ENCODE measurements around the gene CDK6.

The CDK6 gene

DNA sequence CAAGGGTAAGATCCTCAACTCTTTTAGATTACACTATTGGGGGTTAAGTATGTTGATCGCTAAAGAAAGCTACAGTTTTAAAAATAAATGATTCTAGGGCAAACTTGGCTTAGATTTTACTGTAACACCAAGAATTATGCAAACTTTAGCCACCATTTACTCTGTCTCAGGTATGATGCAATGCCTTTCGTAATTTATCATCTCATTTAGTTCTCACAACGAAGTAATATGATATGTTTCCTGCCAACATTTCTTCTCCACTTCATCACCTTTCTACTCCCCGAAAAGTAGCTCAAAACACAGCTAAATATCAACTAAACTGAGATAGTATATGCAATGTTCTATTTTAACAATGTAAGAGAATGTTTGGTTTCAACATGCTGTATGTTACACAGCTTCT lies 267.2 kb downstream of the CDK6 start:
- no peak for DNase-seq

GRCh38 chr7:92567460-92567859 lies 268.9 kb downstream of the CDK6 start:
- no peak for DNase-seq

DNA sequence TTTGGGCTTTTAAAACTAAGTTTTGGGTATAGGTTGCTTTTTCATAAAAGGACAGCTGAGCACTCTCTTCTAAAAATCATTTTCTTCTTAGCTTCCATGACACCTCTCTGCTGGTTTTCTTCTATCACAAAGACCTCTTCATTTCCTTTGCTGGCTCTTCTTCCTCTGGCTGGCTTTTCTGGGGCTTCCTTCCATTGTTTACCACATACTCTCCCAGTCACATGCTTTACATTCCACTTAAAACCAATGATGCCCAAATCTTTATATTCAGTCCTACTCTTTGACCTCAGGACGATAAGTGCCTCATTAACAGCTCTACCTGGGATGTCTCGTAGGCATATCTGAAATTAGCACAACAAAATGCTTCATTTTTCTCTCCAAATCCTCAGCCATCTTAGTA lies 273.0 kb downstream of the CDK6 start:
- DNase-seq, result no peak

DNA sequence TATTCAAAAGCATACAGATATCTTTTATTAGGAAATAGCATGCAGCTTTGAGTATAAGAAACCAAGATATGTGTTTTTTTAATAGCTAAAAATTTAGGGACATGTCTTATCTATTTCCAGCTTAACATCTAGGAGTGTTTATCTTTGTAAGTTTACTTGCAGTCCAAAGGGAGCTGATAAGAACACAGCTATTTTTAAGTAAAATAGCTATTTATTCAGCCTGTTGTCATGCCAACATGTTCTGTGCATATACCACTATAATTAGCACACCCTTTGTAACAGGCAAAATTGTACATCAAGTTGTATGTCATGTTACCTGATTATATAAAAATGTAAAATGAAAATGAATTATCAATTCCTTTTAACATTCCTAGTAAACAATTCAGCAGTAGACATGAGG lies 275.8 kb downstream of the CDK6 start:
- no peak for DNase-seq

GRCh38 chr7:92557808-92558362 lies 278.5 kb downstream of the CDK6 start:
- no peak for DNase-seq

DNA sequence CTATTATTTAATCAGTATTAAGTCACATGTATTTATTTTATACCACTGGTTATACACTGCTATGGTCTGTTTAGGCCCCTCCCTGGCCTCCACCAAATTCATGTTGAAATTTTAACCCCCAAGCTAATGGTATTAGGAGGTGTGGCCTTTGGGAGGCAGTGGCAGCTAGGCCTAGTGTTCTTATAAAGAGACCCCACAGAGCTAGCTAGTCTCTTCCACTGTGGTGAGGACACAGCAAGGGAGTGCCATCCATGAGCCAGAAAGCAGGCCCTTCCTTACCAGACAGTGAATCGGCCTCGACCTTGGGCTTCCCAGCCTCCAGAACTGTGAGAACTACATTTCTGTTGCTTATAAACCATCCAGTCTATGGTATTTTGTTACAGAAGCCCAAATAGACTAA lies 279.1 kb downstream of the CDK6 start:
- DNase-seq, result no peak

All from inflammatory macrophage treated with lipopolysaccharide for 1 hour (primary cell).